Cortex of kidney (tissue), 1 donor: ENCODE measurements around the gene POLR1A.

Experiments
- DNase-seq: peaks from one replicate; lab custom pipeline; 2025; lab: John Stamatoyannopoulos, UW

POLR1A gene

DNA sequence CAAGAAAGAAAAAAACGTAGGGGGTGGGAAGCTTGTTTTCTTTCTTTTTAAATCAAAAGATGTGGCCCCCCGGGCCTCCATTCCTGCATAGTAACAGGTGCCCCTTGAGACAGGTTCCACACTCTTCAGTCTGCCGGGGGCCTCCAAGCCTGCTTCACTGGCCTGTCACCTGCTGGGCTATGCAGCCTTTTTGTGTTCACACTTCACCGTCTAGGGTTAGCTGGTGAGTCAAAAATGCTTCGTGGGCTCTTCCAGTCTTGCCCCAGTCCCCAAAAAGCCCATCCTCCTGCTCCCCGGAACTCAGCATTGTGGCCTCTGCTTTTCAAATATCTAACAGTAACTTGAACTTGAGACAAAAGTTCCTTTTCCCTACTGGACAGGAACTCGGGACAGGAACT, 67.9 kb downstream of the POLR1A start:
- no peak for DNase-seq

DNA sequence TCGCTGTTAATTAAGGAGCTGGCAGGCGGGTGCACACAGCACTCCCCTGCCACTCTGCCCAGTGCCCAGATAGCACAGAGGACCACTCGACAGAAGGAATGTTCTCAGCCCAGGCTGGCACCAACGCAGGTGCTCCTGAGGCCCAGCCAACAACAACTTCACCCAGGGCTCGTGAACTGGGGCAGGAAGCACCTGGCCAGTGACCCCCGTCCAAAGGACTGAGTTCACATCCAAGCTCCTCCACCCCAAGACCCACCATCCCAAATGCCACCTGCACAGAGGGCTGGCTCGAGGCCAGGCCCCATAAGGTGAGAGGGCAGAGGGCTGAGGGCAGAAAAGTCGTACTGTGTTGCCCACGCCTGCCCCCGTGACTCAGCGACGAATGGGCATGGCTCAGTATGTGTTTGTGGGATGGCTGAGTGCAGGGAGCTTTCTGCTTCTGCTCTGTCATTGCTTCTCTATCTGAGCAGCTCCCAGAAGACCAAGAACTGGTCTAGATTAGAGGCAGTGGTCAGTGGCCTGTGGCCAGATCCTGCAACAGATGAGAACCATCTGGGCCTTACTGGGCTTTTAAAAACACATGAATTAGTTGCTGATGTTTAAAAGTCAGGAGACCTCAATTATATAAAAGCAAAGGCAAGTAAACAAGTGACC, 68.4 kb downstream of the POLR1A start:
- DNase-seq, result no peak

DNA sequence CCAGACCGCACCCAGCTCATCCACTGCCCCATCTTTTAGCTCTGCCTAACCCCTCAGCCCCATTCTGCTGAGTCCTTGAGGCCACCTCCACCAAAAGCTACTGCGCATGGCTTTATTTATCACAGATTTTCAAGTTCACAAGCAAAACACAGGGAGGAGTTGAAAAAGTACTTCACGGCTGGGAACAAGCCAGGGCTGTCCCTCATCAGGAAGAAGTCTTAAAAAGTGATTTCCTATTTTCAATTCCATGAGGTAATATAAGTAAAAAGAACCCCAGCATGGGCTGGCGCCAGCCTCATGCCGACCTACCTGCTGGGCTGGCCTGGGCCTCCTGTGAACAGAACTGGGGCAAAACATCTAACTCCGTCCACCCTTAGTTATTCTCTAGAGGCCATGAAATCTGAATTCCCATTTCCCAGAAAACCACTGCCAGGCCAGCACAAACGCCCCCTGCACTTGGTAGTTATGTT, 69.0 kb downstream of the POLR1A start:
- DNase-seq, result no peak

DNA sequence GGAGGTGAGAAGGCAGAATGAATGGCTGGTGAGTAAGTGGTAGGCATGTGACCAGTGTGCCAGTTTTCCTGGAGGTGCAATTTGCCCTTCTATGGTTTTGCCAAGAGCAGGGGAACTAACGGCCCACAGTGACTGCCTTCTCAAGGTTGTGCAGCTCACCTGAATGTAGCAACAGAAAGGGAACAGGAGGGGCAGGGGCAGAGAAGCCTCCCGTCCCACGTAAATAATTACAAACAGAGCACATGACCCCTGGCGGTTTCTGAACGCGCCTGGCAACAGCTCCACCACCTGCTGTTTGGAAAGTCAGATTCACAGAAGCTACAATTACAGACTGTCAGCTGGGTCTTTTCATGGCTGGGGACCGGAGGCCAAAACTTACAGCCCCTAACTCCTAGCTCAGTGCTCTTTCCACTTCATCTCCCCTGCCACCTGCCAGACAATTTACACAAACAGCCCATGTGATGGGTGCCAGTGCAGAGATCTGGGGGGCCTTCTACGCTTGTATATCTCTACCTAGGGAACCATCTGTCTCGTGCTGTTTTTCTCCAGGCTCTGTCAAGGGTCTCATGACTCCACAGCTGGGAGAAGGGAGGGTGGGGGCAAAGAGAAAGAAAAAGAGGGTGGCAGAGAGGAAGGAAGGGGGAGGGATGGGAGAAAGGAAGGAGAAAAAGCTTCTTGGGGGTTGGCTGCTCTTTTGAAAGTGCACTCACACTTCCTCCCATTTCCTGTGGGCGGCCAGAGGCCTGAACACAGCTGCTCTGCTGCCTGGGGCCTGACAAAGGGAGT, 69.6 kb downstream of the POLR1A start:
- DNase-seq, result no peak

DNA sequence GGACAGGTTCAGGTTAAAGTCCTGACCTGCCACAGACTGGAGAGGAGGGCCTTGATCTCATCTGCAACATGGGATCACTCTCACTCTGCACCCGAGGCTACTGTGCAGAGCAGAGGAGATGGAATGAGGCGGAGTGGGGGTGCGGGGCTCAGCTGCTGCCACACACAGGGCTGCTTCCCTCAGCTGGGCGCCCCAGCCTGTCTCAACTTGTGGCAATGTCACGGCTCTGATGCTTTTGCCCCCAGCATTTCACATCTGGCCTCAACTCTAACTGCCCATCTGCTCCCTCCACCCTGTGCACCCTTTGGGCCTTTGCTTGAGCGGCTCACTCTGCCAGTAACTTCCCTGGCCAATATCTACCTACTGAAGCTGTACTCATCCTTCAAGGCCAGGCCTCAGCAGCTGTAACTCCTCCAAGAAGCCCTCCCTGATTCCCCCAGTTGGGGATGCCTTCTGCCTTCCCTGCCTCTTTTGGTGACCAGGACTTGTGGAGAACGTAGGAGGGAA, 70.3 kb downstream of the POLR1A start:
- DNase-seq, result no peak

DNA sequence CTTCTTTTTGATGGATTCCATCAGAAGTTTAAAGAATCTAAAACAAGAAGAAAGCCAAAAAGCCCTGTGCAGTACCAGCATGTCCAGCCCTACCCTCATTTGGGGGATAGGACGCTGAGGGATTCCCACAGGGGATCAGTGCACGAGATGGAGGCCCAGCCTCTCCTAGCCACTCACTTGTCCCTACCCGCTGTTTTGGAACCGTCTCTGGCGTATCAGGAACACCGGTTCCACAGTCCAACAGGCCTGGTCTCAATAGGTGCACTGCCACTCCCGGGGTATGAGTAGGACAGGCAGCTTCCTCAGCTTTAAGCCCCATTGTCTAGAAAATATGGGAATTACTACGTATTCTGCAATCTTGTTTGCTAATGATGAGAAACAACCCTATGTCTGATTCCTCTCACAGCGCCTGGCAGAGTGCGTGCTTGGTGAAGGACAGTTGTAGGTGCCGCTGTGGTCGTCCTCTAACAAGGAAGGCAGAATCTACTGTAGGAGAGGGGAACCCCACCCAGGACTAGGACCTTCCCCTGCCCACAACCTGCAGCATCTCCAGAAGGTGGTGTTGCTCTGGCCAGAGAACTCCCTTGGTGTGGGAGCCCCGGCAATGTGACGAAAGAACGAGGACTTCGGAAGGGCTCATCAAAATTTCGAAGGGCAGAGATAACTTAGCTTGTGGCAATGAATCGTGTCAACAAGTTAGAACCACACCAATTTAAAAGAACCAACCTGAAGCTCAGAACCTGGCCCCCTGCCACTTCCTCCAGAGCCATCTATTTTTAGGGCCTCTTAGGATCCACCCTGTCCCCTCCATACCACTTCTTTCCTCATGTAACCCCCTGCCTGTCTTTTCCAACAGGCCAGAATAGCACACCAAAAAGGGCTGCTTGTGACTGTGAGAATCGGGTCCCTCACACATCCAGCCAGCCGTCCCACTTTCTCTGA, 71.7 kb downstream of the POLR1A start:
- DNase-seq, result no peak

DNA sequence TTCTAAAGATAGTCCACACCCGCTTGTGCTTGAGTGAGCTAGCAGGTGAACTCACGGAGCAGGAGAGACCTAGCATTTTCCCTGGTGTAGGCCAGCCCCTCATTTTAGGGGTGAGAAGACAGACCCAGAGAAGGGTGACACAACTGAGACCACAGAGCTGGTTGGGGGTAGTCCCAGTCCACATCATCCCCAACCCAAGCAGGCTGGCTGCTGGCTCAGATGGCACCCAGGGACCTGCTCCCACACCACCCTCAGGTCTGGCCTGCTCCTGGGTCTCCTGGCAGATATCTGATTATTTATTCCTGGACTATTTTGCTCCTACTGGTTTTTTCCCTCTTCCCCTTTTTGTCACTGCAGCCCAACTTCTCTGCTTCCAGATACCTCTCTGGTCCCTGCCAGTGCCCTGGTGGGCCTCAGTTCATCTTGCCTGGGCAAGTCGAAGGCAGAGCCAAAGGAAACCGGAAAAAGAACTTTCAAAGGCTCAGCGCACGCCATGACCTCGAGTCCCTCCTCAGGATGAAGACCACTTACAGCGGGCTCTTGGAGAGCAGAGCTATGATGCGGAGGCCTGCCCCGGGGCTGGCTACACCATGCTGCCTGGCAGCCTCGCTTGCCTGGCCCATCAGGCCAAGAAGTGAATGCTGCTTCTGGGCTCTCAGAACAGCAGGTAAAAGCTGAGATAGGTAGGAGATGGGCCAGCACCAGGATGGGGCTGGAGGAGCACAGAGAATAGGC, 72.7 kb downstream of the POLR1A start:
- no peak for DNase-seq

DNA sequence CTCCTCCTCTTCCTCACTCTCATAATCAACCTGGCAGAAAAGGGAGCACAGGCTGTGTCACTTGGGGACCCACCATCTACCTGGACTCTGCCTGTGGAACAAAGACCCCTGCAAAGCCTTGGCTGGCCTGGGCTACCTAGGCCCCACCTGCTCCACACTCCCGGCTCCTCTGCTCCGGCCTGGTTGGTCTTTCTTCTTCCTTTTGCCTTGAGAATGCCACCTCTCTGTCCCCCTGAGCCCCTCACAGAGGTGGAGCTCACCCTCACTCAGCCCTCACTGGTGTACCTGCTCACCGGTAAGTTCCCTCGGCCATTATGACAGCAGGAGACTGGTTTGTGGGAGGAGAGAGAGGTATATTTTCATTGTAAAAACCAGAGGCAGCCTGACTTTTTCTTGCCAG, 74.1 kb downstream of the POLR1A start:
- DNase-seq, result no peak

DNA sequence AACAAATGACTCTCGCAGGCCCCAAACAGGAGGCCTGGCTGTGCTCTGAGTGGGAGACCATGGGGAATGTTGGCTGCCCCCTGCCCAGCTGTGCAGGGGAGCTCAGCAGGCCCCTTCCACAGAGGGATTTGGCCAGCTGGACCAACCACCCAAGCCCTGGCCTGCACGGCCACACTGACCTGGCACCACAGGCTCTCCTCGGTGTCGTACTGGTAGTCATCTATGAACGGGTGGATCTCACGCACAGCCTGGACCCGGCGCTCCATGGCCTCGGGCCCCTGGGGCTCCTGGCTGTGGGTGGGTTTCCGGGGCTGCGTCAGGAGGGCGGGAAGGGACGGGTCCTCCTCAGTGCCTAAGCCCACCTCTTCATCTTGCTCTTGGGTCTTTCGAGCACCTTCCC, 74.5 kb downstream of the POLR1A start:
- no peak for DNase-seq

DNA sequence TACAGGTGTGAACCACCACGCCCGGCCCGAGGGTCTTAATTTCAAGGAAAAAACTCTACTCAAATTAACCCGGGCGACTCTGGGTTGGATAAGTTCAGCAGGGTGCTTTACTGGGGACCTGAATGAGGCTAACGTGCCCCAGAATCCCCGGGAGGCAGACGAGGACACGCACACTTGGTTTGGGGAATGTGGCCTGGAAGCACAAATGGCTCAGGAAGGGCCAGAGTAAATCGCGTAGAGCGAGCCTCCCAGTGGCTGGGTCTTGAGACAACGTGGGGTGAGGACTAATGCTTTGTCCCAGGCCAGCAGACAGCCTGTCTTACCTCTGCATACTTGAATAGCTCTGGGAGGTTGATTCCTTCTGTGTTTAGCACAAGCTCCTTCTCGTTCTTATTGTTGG, 75.8 kb downstream of the POLR1A start:
- DNase-seq, result no peak

GRCh38 chr2:86028766-86029381, 76.8 kb downstream of the POLR1A start:
- no peak for DNase-seq

- no peak for DNase-seq
Measured at GRCh38 chr2:86027922-86028765, 77.5 kb downstream of the POLR1A start.

GRCh38 chr2:86027196-86027921, 78.3 kb downstream of the POLR1A start:
- DNase-seq, result no peak

- DNase-seq, result no peak
Measured at GRCh38 chr2:86026744-86027065, 79.0 kb downstream of the POLR1A start.

DNA sequence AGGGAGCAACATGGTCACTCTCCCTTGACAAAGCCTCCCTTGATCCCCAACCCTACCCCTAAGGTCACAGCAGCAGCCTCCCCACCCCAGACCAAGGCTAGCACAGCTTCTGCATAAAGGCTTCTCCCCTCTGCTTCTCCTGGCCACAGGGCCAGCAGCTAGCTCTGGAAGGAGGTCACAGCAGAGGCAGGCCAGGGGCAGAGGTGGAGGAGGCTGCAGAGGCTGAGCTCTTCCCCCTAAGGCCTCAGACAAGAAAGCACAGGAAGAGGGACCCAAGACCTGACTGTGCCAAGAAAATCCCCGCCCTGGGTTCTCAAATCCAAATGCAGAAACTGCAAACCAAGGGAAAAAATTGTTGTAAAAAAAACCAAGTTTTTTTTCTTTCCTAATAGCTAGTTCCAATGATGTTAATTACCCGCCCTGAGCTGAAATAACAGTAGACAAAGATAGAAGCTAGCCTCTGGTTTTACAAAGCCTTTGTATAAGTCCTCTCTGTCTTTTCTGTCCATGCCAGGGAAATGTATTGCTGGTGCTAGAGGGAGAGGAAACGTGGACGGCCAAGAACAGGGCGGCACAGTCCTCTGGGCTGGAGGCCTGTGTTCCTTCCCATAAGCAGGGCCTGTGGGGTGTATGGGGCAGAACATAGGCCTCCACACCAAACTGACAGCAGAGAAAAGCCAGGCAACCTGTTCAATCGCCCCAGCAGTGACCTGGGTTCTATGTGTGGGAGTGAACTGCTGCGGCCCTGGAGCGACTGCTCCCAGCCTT, 79.5 kb downstream of the POLR1A start:
- DNase-seq, result no peak

DNA sequence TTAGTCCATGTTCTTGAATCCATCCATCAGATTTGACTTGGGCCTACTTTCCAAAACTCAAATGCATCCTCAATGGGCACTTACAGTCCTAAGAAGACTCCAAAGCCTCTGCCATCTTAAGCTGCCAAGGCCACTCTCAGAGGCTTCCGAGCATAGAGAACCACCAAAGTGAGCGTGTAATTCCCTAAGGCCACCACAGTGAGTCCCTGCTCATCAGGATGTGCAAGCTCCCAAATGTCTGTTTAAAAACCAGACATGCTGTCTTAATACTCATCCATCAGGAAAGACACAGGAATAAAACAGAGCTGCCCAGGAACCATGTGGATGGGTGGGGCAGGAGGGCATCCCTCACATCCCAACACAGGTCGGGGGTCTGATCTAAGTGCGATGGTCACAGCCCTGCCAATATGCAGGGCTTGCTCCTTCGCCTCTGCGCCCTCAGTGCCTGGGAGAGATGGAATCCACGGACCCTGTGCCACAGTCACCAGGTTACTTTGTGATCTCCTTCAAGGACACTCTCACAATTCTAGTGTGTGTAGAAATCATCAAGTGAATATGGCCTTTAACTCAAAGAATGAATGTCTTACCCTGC, 80.4 kb downstream of the POLR1A start:
- no peak for DNase-seq

GRCh38 chr2:86023366-86023712, 82.3 kb downstream of the POLR1A start:
- DNase-seq, result no peak

- no peak for DNase-seq
Measured at GRCh38 chr2:86022661-86023365, 82.9 kb downstream of the POLR1A start.
